Colonic mucosa (tissue), 4 donors: ENCODE measurements around the gene INPP5E. TPM values are rescaled to one million over a fixed set of nuclear protein-coding genes. Genes with fewer than 3 reads are reported as not detected.
A peak's percentile ranks its signal among the peaks of the same experiment; 100 is the strongest.

ENCODE experiments used
- DNase-seq: peaks from one replicate; pipeline ENCODE4 v3.0.0-alpha.2; 2020
- H3K27ac ChIP-seq: fragments of 200-600 bp; one replicate; pipeline ENCODE4 v1.8.0; 2021
- H3K27me3 ChIP-seq: fragments of 200-600 bp; one replicate; pipeline ENCODE4 v1.8.0; 2021
- H3K36me3 ChIP-seq: fragments of 200-600 bp; one replicate; pipeline ENCODE4 v1.8.0; 2021
- H3K4me1 ChIP-seq: fragments of 200-600 bp; one replicate; pipeline ENCODE4 v1.8.0; 2021; ENCODE audit warnings: mild to moderate bottlenecking
- H3K4me3 ChIP-seq: fragments of 200-600 bp; one replicate; pipeline ENCODE4 v1.8.0; 2021
- H3K9ac ChIP-seq, 2 donors: one replicate each; pipeline ENCODE4 v1.7.0; 2013; ENCODE audit warnings: control low read depth in 2 of 2, low read depth in 2 of 2, low read length in 2 of 2
- H3K9me3 ChIP-seq: fragments of 200-600 bp; one replicate; pipeline ENCODE4 v1.8.0; 2021
- CTCF ChIP-seq: fragments of 200-600 bp; IDR thresholded peaks from one replicate; pipeline ENCODE4 v1.8.0; 2022; ENCODE audit warnings: antibody characterized with exemption, mild to moderate bottlenecking
- intact Hi-C: fragments of 100-400 bp; cut with DNase I; formaldehyde crosslinking; loops from one replicate; pipeline ENCODE4 v1.14.1; 2022
- total RNA-seq, 2 donors: library from RNA; stranded (reverse); fragmentation: NEBNext Ultra II Directional in 1 of 2; extraction: Animal tissue kit (Norgen Biotek cat#: 25700) in 1 of 2; gene quantifications; one replicate each; pipeline ENCODE4 v1.2.1, GENCODE V29; 2021
- donor health status: healthy.
- donor health status: DM: no; HTN: no; CAD: no.
- donor health status: DM: no; HTN: no; CAD: no.

The INPP5E gene
- total RNA-seq, 2 donors from 2014 or later = 8.3 to 12.1 TPM

GRCh38 chr9:136399176-136400037 is 40.2 kb downstream of the INPP5E start:
- H3K36me3 ChIP-seq = no peaks in the 10 kb centered on the region
- H3K4me1 ChIP-seq = peaks cover 16% of the 10 kb centered on the region
- intact Hi-C loops = loop anchor here (10.0 kb wide), 1 partner anchor 55 kb away; no protein-coding TSS in a partner anchor

GRCh38 chr9:136398286-136398685 is 41.4 kb downstream of the INPP5E start:
- H3K4me1 ChIP-seq = peaks cover 16% of the 10 kb centered on the region
- H3K27me3 ChIP-seq = no peaks in the 10 kb centered on the region
- intact Hi-C loops = no loop called here
- H3K9me3 ChIP-seq = no peaks in the 10 kb centered on the region
- no peak overlapping the region for H3K4me3 ChIP-seq
- no peak for TF ChIP-seq CTCF
- no peak for DNase-seq
- no peak overlapping the region for H3K9ac ChIP-seq
- H3K27ac ChIP-seq = no peak overlapping the region
- no peaks in the 10 kb centered on the region for H3K36me3 ChIP-seq

More at GRCh38 chr9:136399176-136400037, 40.2 kb downstream of the INPP5E start:
- TF ChIP-seq CTCF = no peak
- DNase-seq = no peak
- Histone ChIP-seq H3K9me3 (no peaks in the 10 kb centered on the region), H3K4me3 (peak overlapping the region; percentile 97), H3K27me3 (no peaks in the 10 kb centered on the region), H3K27ac (no peak overlapping the region), H3K9ac (peak overlapping the region; percentile 80 to 88)

GRCh38 chr9:136397643-136398042 is 42.0 kb downstream of the INPP5E start:
- Histone ChIP-seq H3K36me3 (no peaks in the 10 kb centered on the region), H3K27me3 (no peaks in the 10 kb centered on the region), H3K4me1 (peaks cover 16% of the 10 kb centered on the region), H3K9ac (no peak overlapping the region), H3K9me3 (no peaks in the 10 kb centered on the region), H3K27ac (no peak overlapping the region), H3K4me3 (no peak overlapping the region)
- no peak for DNase-seq
- TF ChIP-seq CTCF = no peak
- intact Hi-C loops = no loop called here

- no peaks in the 10 kb centered on the region for H3K9me3 ChIP-seq
- H3K9ac ChIP-seq = no peak overlapping the region
- DNase-seq = no peak
- intact Hi-C loops = no loop called here
- H3K36me3 ChIP-seq = peaks cover 6% of the 10 kb centered on the region
- peaks cover 16% of the 10 kb centered on the region for H3K4me1 ChIP-seq
- no peak overlapping the region for H3K27ac ChIP-seq
- no peaks in the 10 kb centered on the region for H3K27me3 ChIP-seq
- no peak overlapping the region for H3K4me3 ChIP-seq
- no peak for TF ChIP-seq CTCF
Observed at GRCh38 chr9:136396219-136396515, 43.5 kb downstream of the INPP5E start.

GRCh38 chr9:136395345-136396218 is 44.1 kb downstream of the INPP5E start:
- Histone ChIP-seq H3K27ac (no peak overlapping the region), H3K9me3 (no peaks in the 10 kb centered on the region), H3K4me1 (peaks cover 15% of the 10 kb centered on the region), H3K4me3 (no peak overlapping the region), H3K36me3 (peaks cover 6% of the 10 kb centered on the region), H3K27me3 (no peaks in the 10 kb centered on the region), H3K9ac (no peak overlapping the region)
- no peak for DNase-seq
- no peak for TF ChIP-seq CTCF
- intact Hi-C loops = no loop called here
